GM12865 (cell line): ENCODE results near the gene DHX38.

Experiments used
- DNase-seq: peaks from one replicate; pipeline ENCODE4 v3.0.0; 2010; ENCODE audit warnings: low read depth
- H3K4me3 ChIP-seq: 2 replicates; pipeline ENCODE4 v1.5.1; 2011; ENCODE audit warnings: mild to moderate bottlenecking, low read depth, low read length, control low read depth
- TF ChIP-seq, protein P1 (sequence below): IDR thresholded peaks from 2 replicates; pipeline ENCODE4 v1.5.1; 2011; ENCODE audit warnings: low read length, control low read depth, low read depth, inconsistent platforms; ENCODE audit not compliant: insufficient read depth; ENCODE audit errors: missing control alignments

DHX38 gene

DNA sequence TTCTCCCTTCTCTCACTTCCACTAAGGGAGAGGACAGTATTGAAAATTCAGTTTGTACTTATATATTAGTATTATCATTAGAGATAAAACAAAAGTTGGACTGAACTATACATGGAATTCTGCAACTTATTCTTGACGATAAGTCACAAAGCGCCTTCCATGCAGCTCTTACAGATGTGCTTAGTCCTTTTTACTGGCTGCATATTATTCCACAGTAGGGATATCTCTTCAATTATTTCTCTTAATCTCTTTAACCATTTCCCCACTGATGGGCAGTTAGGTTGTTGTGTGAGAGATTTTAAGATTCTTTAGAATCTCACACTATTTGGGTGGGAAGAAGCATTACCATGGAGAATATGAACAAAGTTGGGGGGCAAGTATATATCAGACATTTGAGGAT is 46.3 kb downstream of the DHX38 start:
- no peak for DNase-seq
- H3K4me3 ChIP-seq, result no peak overlapping the region
- TF ChIP-seq, protein P1, sequence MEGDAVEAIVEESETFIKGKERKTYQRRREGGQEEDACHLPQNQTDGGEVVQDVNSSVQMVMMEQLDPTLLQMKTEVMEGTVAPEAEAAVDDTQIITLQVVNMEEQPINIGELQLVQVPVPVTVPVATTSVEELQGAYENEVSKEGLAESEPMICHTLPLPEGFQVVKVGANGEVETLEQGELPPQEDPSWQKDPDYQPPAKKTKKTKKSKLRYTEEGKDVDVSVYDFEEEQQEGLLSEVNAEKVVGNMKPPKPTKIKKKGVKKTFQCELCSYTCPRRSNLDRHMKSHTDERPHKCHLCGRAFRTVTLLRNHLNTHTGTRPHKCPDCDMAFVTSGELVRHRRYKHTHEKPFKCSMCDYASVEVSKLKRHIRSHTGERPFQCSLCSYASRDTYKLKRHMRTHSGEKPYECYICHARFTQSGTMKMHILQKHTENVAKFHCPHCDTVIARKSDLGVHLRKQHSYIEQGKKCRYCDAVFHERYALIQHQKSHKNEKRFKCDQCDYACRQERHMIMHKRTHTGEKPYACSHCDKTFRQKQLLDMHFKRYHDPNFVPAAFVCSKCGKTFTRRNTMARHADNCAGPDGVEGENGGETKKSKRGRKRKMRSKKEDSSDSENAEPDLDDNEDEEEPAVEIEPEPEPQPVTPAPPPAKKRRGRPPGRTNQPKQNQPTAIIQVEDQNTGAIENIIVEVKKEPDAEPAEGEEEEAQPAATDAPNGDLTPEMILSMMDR, result no peak

DNA sequence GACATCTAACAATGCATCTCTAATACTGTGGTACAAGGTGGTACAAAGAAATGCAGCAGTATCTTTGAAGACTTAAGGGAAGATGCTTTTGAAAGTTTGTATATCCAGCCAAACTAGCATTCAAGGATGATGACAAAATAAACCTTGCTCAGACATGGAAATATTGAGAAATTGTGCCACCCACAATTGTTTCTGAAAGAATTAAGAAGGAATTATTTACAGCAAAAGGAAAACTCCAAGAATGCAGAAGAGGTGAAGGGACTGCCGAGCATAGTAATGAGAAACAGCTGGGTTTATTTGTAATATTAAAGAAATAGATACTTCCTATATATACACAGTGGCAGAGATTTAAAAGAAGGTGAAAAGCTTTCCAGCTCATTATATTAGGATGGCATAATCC is 48.8 kb downstream of the DHX38 start:
- no peak for DNase-seq
- no peak overlapping the region for H3K4me3 ChIP-seq
- TF ChIP-seq, protein P1, result no peak

DNA sequence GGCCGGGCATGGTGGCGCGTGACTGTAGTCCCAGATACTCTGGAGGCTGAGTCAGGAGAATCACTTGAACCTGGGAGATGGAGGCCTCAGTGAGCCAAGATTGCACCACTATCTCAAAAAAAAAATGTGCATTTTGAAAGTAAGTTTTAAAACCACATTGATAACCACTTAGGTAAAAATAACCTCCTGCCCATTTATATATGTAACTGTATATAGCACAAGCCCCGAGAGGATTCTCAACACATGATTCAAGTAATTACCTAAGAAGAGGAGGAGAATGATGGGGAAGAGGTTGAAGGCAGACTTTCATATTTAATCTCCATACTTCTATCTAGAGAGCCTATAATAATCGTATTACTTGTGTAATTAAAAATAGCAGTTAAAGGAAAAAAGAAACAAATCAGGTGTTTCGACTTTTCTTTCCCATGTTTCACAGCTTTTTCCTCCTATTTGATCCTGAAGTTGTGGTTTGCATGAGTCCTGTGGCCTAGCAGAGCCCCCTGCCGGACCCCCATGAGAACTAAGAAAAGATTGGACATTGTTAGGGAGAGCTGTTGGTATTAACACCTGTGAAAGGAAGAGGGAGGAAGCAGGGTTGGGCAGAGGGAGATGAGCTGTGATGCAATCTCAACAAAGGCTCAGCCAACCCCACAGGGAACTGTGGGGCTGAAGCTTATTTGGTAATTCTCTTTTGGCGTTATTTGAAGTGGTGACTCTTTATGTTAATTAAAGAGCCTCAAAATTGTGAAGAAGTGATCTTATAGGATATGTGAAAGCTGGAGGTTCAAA is 56.2 kb downstream of the DHX38 start:
- no peak overlapping the region for H3K4me3 ChIP-seq
- TF ChIP-seq, protein P1, result no peak
- DNase-seq, result peak; percentile 9

DNA sequence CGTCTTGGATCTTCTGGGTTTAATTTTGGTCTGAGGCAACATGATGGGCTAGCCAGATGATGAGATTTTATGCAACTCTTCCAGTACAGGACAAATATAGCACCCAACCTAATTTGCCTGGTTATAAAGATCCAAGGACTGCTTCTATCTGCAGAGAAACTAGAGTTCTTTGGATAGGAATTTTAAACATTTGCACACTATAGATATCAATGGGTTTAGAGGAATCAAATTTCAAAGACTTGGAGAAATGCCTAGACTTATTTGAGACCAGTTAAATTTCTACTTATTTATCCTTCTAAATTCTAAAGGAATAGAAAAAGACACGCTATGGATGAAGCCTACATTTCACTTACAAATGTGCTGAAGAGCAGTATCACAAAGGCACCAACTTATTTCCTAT is 65.7 kb downstream of the DHX38 start:
- TF ChIP-seq, protein P1, result no peak
- no peak for DNase-seq

DNA sequence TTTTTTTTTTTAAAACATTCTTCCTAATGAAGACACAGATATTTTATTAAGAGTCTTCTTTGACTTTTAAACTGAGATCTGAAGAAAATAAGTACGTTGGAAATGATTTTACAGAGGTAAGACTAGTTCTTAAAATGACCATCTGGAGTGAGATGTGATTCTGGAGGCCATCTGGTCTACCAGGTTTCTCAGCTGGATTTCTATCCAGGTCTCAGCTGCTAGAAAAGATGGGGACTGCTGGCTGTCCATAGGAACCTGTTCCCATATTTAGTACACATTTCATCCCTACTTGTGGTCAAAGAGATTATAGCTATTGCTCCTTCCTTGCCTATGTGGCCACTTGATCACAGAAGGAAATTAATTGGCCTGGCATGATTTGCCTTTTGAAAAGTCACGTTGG is 66.2 kb downstream of the DHX38 start:
- H3K4me3 ChIP-seq, result no peak overlapping the region
- TF ChIP-seq, protein P1, result no peak
- no peak for DNase-seq

More for the DNA sequence above, 65.7 kb downstream of the DHX38 start:
- H3K4me3 ChIP-seq, result no peak overlapping the region

DNA sequence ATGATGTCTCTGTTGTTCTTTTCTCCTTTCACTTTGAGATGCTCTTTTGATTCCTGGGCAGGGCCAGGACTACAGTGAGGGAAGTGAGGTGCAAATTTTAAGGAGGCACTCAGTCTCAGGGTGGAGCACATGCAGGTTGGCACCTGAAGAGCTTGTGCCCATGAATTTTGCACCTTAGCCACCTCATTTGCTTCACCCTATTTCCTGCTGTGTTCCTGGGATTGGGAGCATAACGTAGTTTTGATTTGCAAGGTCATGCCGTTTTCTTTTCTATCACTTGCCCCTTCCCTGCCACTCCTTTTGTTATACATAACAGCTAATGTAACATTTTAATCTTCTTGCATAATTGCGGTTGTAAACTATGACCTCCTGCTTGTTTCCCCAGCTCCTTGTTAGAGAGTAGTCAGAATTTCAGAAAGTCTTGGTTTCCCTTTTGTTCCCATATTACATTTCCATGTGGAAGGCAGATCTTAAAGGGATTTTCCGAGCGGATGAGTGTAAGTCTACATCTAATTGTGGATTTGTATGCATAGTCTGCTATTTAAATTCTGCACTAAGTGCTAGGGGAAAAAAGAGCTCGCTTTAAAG is 68.6 kb downstream of the DHX38 start:
- no peak overlapping the region for H3K4me3 ChIP-seq
- TF ChIP-seq, protein P1, result no peak
- DNase-seq, result no peak
